ENCODE measurements around the gene GIN1.

GRCh38 chr5:103037673-103038455 is 82.1 kb downstream of the GIN1 start:
- no peak for TF ChIP-seq POLR2AphosphoS5 (IDR thresholded peaks at IDR 0.05)
- TF ChIP-seq CTCF (IDR thresholded peaks at IDR 0.05) = no peak
- no peak for TF ChIP-seq POLR2A (IDR thresholded peaks at IDR 0.05)
